PFSK-1 (cell line): ENCODE measurements around the gene SLC13A2.

Experiments used
- POLR2AphosphoS5 ChIP-seq: IDR thresholded peaks from 2 replicates; pipeline ENCODE4 v1.6.1; 2012; ENCODE audit warnings: low read depth, mild to moderate bottlenecking, control low read depth, low read length, moderate library complexity
- REST ChIP-seq, 2 experiments: IDR thresholded peaks; 2 replicates each; pipeline versions ENCODE4 v1.6.1 to v1.8.0; 2011 to 2012; ENCODE audit warnings: low read depth in 2 of 2, low read length in 2 of 2, control low read depth in 1 of 2, inconsistent platforms in 1 of 2, mild to moderate bottlenecking in 1 of 2, moderate library complexity in 1 of 2; ENCODE audit not compliant: insufficient read depth in 1 of 2
- SIN3A ChIP-seq: IDR thresholded peaks from 2 replicates; pipeline ENCODE4 v1.6.1; 2012; ENCODE audit warnings: mild to moderate bottlenecking, low read length, moderate library complexity, borderline replicate concordance; ENCODE audit not compliant: insufficient read depth

- TF ChIP-seq REST (IDR thresholded peaks at IDR 0.05; ENCODE audit: insufficient read depth in 1 of 2, low read depth in 2 of 2, low read length in 2 of 2) (no peak), SIN3A (no peak), POLR2AphosphoS5 (no peak)
Observed at GRCh38 chr17:28460901-28461300, 12.5 kb upstream of the SLC13A2 start.
